GM21825 (cell line): ENCODE measurements around the gene IDUA.
A peak's percentile ranks its signal among the peaks of the same experiment; 100 is the strongest.
"Not testable (repeated sequence)": the region's sequence is repeated elsewhere in the genome, so short reads cannot be mapped to it uniquely, and the experiment has no call there.

Experiments used
- ATAC-seq: cut with Tn5 transposase; IDR thresholded peaks from one replicate; pipeline ENCODE4 v1.9.1; 2021; ENCODE audit warnings: mild to moderate bottlenecking, moderate library complexity; ENCODE audit not compliant: unreplicated experiment

Gene IDUA

GRCh38 chr4:999240-999863 lies 12.5 kb downstream of the IDUA start:
- not testable (repeated sequence) for ATAC-seq

GRCh38 chr4:999882-1000425 lies 13.1 kb downstream of the IDUA start:
- ATAC-seq, result no peak

- ATAC-seq, result no peak
Observed at GRCh38 chr4:1000686-1001260, 13.9 kb downstream of the IDUA start.

- ATAC-seq, result no peak
Observed at GRCh38 chr4:1001561-1002130, 14.8 kb downstream of the IDUA start.

GRCh38 chr4:1002131-1002630 lies 15.3 kb downstream of the IDUA start:
- no peak for ATAC-seq

- no peak for ATAC-seq
Observed at GRCh38 chr4:1002631-1003251, 15.9 kb downstream of the IDUA start.

GRCh38 chr4:1003271-1004070 lies 16.6 kb downstream of the IDUA start:
- no peak for ATAC-seq

GRCh38 chr4:1004071-1004418 lies 17.2 kb downstream of the IDUA start:
- ATAC-seq, result no peak

GRCh38 chr4:1004557-1005485 lies 18.0 kb downstream of the IDUA start:
- no peak for ATAC-seq

GRCh38 chr4:1006856-1007255 lies 20.0 kb downstream of the IDUA start:
- no peak for ATAC-seq

- peak; percentile 13 for ATAC-seq
Observed at GRCh38 chr4:1008840-1009541, 22.1 kb downstream of the IDUA start.

GRCh38 chr4:1009542-1010394 lies 22.9 kb downstream of the IDUA start:
- peak; percentile 32 for ATAC-seq

GRCh38 chr4:1010395-1011021 lies 23.7 kb downstream of the IDUA start:
- ATAC-seq, result no peak

GRCh38 chr4:1011022-1011665 lies 24.3 kb downstream of the IDUA start, which contains the start of gene FGFRL1:
FGFRL1 (plus strand) TSS chr4:1011626; CDS start chr4:1012486, 860 bp downstream.
- peak; percentile 35 for ATAC-seq

GRCh38 chr4:1011666-1012033 lies 24.8 kb downstream of the IDUA start:
- no peak for ATAC-seq

- no peak for ATAC-seq
Observed at GRCh38 chr4:1012034-1012739, 25.3 kb downstream of the IDUA start.
